ENCODE results near the gene MDFIC.

GRCh38 chr7:115014794-115015193 is 92.9 kb downstream of the MDFIC start:
- no peak for TF ChIP-seq CTCF (conservative IDR thresholded peaks at IDR 0.05; ENCODE audit: low read depth in 2 of 2)
- no peak for TF ChIP-seq EZH2 (IDR thresholded peaks at IDR 0.05; ENCODE audit: low read depth, unreplicated experiment)
- TF ChIP-seq POLR2AphosphoS5 (IDR thresholded peaks at IDR 0.05; ENCODE audit: low read depth): no peak
- no peak for TF ChIP-seq EZH2phosphoT487 (IDR thresholded peaks at IDR 0.05; ENCODE audit: unreplicated experiment)
- TF ChIP-seq REST (IDR thresholded peaks at IDR 0.05; ENCODE audit: unreplicated experiment): no peak
- no peak for TF ChIP-seq JUNB (IDR thresholded peaks at IDR 0.05; ENCODE audit: unreplicated experiment)
- TF ChIP-seq STAT1 (IDR thresholded peaks at IDR 0.05; ENCODE audit: unreplicated experiment): no peak
- TF ChIP-seq CREB1 (CRISPR knock-in tag; IDR thresholded peaks at IDR 0.05; ENCODE audit: low read depth): no peak
- no peak for TF ChIP-seq ZNF331 (CRISPR knock-in tag; IDR thresholded peaks at IDR 0.05; ENCODE audit: low read depth)
- no peak for TF ChIP-seq ETS1 (IDR thresholded peaks at IDR 0.05)
- no peak for TF ChIP-seq ZNF114 (CRISPR knock-in tag; IDR thresholded peaks at IDR 0.05)
- no peak for TF ChIP-seq ZNF462 (CRISPR knock-in tag; IDR thresholded peaks at IDR 0.05)
- no peak for TF ChIP-seq NANOG (IDR thresholded peaks at IDR 0.05; ENCODE audit: borderline replicate concordance)
